HG03354 (cell line): Measurements from ENCODE around the gene DNMT3A.
A peak's percentile ranks its signal among the peaks of the same experiment; 100 is the strongest.
"Not testable (repeated sequence)": the region's sequence is repeated elsewhere in the genome, so short reads cannot be mapped to it uniquely, and the experiment has no call there.

Experiments used
- ATAC-seq: cut with Tn5 transposase; IDR thresholded peaks from one replicate; pipeline ENCODE4 v1.9.1; 2021; ENCODE audit warnings: mild to moderate bottlenecking; ENCODE audit not compliant: unreplicated experiment, poor library complexity, severe bottlenecking

Gene DNMT3A

GRCh38 chr2:25293958-25294562 is 47.7 kb downstream of the DNMT3A start:
- no peak for ATAC-seq

GRCh38 chr2:25293145-25293544 is 48.6 kb downstream of the DNMT3A start:
- ATAC-seq = no peak

GRCh38 chr2:25292408-25292807 is 49.3 kb downstream of the DNMT3A start:
- ATAC-seq = no peak

DNA sequence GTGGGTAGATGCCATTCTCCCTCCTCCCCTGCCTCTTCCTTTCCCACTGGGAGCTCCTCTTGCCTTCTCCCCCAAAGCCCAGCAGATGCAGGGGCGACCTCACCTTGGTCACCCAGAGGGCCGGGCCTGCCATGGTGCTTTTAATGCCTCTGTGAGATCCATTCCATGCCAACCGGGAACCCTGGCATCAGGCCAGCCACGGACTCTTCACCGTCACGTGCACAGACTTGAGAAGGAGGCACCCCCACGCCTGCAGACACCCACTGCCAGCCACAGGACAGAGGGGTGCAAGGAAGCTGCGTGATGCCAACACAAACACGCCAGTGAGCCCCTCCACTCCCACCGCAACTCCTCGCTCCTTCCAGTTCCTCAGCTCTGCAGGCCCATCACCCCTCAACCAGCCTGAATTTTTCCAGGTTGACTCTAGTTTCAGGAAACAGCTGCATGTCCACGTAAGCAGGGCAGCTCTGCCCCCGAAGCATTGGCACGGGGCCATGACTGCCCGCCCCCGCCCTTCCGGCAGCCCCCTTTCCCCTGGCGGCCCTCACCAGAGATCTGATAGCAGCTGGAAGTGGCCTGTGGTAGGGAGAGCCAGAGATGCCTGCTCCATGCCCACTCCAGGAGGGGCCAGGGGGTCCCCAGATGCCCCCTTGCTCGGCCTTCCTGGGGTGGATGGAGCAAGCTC is 50.8 kb downstream of the DNMT3A start:
- ATAC-seq = no peak

- ATAC-seq = no peak
These were observed 54.8 kb downstream of the DNMT3A start for GRCh38 chr2:25286723-25287483.

GRCh38 chr2:25286025-25286400 is 55.7 kb downstream of the DNMT3A start:
- peak; percentile 87 for ATAC-seq

DNA sequence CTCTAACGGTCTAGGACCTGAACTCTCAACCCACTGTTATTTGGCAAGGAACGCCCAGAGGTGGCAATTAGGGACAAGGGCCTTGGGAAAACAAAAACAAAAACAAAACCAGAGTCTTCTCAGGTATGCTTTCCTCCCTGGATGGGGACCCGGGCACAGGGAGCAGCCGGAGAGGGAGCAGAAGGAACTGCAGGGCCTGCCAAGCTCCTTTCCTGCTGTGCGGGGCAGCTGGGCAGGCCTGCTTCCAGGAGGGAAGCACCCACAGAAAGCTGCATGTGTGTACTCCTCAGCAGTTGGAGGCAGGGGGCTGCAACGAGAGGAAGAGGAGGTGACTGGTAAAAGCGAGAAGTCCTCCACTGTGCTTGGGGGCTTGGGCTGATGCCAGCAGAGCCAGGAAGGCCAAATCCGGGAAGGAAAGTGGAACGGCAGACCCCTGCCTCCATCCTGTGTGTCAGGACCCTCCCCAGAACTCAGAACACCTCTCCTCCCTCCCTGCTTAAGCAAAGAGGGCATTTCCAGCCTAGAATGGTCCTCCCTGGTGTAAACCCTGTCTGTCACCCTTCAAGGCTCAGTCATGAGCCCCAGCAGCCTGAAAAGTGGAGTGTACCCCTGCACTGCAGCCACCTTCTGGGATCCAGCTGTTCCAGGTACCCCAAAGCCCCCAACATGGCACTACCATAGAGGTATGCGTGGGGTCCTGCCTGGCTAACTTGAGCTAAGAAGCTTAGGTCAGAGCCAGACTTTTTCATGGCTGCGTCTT is 56.3 kb downstream of the DNMT3A start:
- no peak for ATAC-seq

GRCh38 chr2:25284756-25285155 is 57.0 kb downstream of the DNMT3A start:
- no peak for ATAC-seq

DNA sequence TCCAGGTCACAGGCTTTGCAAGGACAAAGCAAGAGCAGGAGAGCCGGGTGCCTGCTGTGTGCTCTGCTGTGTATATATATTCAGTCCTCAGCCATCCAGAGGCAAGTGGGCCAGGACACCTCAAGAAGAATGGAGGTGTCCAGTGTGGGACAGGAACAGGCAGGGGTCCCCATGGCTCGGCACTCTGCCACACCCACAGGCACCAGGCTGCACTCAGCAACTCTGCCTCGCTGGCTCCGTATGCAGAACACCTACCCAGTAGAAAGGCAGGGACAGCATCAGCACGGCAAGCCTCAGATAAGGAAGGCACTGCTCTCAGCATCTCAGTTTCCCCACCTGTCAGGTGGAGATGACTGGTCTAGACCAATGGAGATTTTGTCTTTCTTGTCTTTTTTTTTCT is 57.8 kb downstream of the DNMT3A start:
- ATAC-seq = no peak

- ATAC-seq = no peak
These were observed 59.8 kb downstream of the DNMT3A start for GRCh38 chr2:25281941-25282340.

DNA sequence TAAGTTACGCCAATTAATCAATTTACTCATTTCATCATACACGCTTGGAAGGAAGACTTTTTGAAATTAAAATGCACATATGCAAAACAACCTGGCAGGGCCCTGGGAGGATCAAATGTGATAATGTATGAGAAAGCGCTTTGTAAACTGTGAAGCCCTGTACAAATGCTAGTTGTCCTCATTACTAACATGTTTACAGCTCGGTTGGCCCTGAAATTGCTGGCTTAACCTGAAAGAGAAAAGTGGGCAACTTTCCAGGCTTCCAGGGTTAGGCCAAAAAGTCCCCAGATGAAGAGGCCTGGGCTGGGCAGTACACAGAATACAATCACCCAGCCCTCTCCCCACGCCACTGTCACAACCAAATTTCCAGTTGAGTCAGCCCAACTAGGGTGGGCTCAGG is 60.2 kb downstream of the DNMT3A start:
- ATAC-seq = no peak

DNA sequence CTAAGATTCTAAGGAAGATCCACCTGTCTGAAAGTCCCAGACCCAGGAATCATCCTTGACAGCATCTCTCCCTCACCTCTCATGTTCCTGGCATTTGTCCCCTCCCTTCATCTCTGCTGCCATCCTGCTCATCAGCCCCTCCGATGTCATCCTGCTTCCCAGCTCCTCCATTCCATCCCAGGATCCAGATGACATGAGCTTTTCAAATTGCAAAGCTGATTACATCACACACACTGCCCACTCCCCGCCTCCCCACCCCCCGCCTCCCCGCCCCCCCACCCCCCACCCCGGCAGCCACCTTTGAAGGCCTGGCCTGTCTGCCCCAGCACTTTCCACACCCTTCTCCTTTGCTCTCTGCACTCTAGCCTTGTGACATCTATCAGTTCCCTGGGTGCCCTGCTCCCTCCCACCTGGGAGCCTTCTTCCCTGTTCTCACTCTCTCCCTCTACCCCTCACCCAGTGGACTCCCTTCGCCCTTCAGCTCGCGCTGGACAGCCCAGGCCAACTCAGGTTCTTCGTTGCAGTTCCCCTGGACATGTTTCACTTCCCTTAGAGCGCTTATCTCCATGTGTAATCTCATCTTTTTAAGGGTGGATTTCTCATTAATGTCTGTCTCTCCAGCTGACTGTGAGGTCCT is 61.6 kb downstream of the DNMT3A start:
- ATAC-seq = no peak

DNA sequence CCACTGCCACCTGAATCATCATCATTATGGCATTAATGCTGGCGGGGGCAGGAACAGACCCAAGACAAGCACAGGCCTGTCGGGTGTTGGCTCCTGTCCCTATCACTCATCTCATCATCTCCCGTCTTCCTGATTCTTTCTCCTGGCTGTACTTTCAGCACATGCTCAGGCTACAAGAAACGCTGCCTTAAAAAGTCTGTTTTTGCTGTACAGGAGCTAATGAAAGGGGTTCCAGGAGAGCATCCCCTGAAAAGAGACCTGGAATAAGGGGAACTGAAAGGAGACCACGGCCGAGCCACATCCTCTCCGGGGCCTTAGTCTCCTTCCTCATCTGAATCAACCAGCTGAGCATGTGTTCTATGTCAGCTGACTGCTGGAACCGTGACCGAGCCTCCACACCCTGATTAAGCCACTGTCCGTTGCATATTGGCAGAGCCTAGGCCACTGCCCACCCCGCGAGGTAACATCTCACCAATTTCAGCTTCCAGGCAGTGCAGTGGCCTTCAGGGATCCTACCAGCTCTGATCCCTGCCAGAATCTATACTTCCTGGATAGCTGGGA is 62.6 kb downstream of the DNMT3A start:
- ATAC-seq = peak; percentile 86

DNA sequence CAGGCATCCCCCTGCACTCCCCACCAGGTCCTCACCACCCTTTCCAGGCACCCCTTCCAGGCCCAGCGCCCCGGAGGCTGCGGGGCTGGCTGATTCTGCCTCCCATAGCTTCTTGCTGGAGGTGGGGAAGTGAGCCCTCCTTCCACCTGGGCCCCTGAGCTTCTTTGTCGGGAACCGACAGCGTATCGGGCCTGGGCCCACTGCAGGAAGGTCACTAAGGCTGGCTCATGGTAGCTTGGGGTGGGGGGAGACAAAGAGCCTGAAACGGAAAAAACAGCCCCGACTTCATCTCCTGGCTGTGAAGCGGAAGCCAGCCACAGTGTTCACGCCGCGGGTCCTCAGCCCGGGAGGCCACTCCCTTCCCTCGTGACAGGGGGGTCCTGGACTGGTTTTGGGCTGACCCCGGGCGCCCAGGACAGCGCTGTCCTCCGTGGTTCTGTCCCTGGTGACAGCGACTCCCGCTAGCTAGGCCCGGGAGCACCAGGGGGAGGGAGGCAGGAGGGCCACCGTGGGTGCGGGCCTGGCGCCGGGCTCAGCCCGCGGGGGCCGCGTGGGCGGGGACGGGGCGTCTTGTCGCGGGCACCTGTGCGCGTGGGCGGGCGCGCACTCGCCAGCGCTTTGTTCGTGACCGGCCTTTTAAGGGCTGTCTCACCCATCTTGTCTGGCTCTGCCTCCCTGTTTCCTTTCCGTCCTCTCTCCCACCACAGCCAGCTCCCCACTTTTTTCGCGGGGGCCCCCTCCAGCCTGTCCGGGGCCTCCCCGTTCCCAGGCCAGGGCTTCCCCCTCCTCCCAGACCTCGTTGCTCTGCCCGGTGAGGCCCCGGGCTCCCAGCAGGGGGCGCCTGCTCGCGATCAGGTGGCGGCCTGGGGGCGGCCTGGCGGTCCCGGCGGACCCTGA is 64.9 kb downstream of the DNMT3A start:
- peak; percentile 39 for ATAC-seq

- ATAC-seq = no peak
These were observed 66.2 kb downstream of the DNMT3A start for GRCh38 chr2:25275575-25275965.

DNA sequence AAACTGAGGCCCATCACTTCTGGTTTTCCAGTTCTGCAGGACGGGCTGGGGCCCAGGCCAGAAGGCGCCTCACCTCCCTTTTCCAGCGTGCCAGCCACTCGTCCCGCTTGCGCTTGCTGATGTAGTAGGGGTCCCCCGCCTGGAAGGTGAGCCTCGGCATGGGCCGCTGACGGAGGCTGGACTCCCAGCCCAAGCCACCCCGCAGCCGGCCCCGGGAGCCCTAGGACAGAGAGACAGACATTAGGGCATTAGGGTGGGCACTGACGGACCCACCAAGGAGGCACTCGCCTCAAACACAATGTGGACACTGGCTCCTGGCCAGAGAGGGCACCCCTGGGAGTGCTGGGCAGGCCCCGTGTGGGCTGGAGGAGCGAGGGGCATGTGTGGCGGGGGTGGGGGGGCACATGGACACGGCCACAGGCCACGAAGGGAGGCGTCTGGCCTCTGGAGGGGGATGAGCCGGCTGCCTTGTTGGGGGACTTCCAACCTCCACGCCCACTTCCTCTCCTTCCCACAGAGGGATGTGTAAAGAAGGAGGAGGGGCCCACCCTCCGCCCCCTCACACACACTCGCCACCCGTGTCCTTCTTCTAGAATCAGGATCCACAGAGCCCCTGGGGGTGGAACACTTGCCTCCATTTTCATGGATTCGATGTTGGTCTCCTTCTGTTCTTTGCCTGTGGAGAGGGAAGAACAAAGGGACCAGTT is 66.7 kb downstream of the DNMT3A start:
- ATAC-seq = no peak

DNA sequence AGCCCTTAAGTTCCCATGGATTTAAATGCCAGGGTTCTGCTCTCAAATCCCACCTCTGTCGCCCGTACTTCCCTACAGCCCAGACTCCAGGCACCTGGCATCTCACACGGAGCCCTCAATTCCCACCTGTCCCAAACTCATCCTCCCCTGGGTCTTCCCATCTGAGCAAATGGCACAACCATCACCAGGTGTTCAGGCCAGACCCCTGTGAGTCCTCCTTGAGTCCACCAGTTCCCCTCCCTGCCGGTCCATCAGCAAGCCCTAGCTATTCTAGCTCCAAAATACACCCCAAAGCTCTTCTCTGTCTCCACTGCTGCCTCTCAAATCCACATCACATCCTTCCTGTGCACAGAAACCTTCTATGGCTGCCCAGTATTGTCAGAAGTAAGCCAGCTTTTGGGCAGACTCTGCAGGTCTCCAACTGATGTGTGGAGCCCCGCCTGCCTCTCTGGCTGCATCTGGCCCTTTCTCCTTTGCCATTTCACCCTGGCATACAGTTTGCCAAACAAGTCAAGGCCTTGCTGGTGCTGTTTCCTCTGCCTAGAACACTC is 67.7 kb downstream of the DNMT3A start:
- ATAC-seq = no peak

DNA sequence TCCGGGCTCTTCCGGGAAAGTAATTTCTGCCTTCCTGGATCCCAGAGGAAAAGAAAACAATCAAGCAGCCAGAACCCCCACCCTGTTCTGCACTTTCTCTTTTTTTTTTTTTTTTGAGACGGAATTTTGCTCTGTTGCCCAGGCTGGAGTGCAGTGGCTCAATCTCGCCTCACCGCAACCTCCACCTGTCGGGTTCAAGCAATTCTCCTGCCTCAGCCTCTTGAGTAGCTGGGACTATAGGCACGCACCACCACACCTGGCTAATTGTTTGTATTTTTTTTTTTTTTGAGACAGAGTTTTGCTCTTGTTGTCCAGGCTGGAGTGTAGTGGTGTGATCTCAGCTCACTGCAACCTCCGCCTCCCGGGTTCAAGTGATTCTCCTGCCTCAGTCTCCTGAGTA is 69.0 kb downstream of the DNMT3A start:
- not testable (repeated sequence) for ATAC-seq
